ENCODE measurements around the gene KRTAP10-2. TPM values are rescaled to one million over a fixed set of nuclear protein-coding genes. Genes with fewer than 3 reads are reported as not detected.

Gene KRTAP10-2
- total RNA-seq, 4 donors from 2014 or later = not detected

- H3K4me1 ChIP-seq = no peaks in the 10 kb centered on the region
- H3K27me3 ChIP-seq = no peaks in the 10 kb centered on the region
- DNase-seq = peak in 1 of 3 donors; percentile 32
- H3K36me3 ChIP-seq = no peaks in the 10 kb centered on the region
- no peaks in the 10 kb centered on the region for H3K9me3 ChIP-seq
- H3K27ac ChIP-seq = no peak overlapping the region
- TF ChIP-seq POLR2A (IDR thresholded peaks at IDR 0.05) (no peak), CTCF (IDR thresholded peaks at IDR 0.05) (no peak)
- no peak overlapping the region for H3K4me3 ChIP-seq
Measured at GRCh38 chr21:44590311-44590721, 39.0 kb upstream of the KRTAP10-2 start.

- Histone ChIP-seq H3K9me3 (no peaks in the 10 kb centered on the region), H3K4me3 (no peak overlapping the region), H3K27ac (no peak overlapping the region), H3K36me3 (no peaks in the 10 kb centered on the region), H3K4me1 (no peaks in the 10 kb centered on the region), H3K27me3 (no peaks in the 10 kb centered on the region)
- peak in 1 of 3 donors; percentile 37 for DNase-seq
- TF ChIP-seq POLR2A (IDR thresholded peaks at IDR 0.05) = no peak
- no peak for TF ChIP-seq CTCF (IDR thresholded peaks at IDR 0.05)
Measured at GRCh38 chr21:44589586-44590305, 38.4 kb upstream of the KRTAP10-2 start.

- Histone ChIP-seq H3K27me3 (no peaks in the 10 kb centered on the region), H3K4me3 (no peak overlapping the region), H3K36me3 (no peaks in the 10 kb centered on the region), H3K27ac (no peak overlapping the region), H3K9me3 (no peaks in the 10 kb centered on the region), H3K4me1 (no peaks in the 10 kb centered on the region)
- no peak for DNase-seq
- no peak for TF ChIP-seq POLR2A (IDR thresholded peaks at IDR 0.05)
- TF ChIP-seq CTCF (IDR thresholded peaks at IDR 0.05) = no peak
Measured at GRCh38 chr21:44589094-44589493, 37.8 kb upstream of the KRTAP10-2 start.

GRCh38 chr21:44585892-44586291 is 34.6 kb upstream of the KRTAP10-2 start:
- Histone ChIP-seq H3K27me3 (no peaks in the 10 kb centered on the region), H3K36me3 (no peaks in the 10 kb centered on the region)
- DNase-seq = peak in 1 of 3 donors; percentile 11

GRCh38 chr21:44583800-44584147 is 32.5 kb upstream of the KRTAP10-2 start:
- Histone ChIP-seq H3K36me3 (no peaks in the 10 kb centered on the region), H3K9me3 (no peaks in the 10 kb centered on the region), H3K4me1 (no peaks in the 10 kb centered on the region), H3K27ac (no peak overlapping the region), H3K27me3 (no peaks in the 10 kb centered on the region), H3K4me3 (no peak overlapping the region)
- peak in 1 of 3 donors; percentile 15 for DNase-seq
- TF ChIP-seq POLR2A (IDR thresholded peaks at IDR 0.05) (no peak), CTCF (IDR thresholded peaks at IDR 0.05) (no peak)

More at GRCh38 chr21:44585892-44586291, 34.6 kb upstream of the KRTAP10-2 start:
- TF ChIP-seq POLR2A (IDR thresholded peaks at IDR 0.05) = no peak
- no peak for TF ChIP-seq CTCF (IDR thresholded peaks at IDR 0.05)
- Histone ChIP-seq H3K9me3 (no peaks in the 10 kb centered on the region), H3K4me1 (no peaks in the 10 kb centered on the region), H3K27ac (no peak overlapping the region), H3K4me3 (no peak overlapping the region)

All from Peyer's patch (tissue), 4 donors.